ENCODE measurements around the gene BCL11B.
A peak's percentile ranks its signal among the peaks of the same experiment; 100 is the strongest.

The BCL11B gene

GRCh38 chr14:99266181-99267178, 5.5 kb downstream of the BCL11B start:
- peak; percentile 28 for DNase-seq

- DNase-seq = no peak
Measured at GRCh38 chr14:99265571-99265970, 6.4 kb downstream of the BCL11B start.

GRCh38 chr14:99264691-99265450, 7.1 kb downstream of the BCL11B start:
- DNase-seq = no peak

- no peak for DNase-seq
Measured at GRCh38 chr14:99263564-99264330, 8.2 kb downstream of the BCL11B start.

- DNase-seq = no peak
Measured at GRCh38 chr14:99262977-99263448, 9.0 kb downstream of the BCL11B start.

- no peak for DNase-seq
Measured at GRCh38 chr14:99261912-99262787, 9.8 kb downstream of the BCL11B start.

- DNase-seq = no peak
Measured at GRCh38 chr14:99260587-99261551, 11.1 kb downstream of the BCL11B start.

GRCh38 chr14:99260116-99260515, 11.9 kb downstream of the BCL11B start:
- DNase-seq = no peak

GRCh38 chr14:99258876-99259726, 12.9 kb downstream of the BCL11B start:
- no peak for DNase-seq

- no peak for DNase-seq
Measured at GRCh38 chr14:99258341-99258861, 13.6 kb downstream of the BCL11B start.

GRCh38 chr14:99257673-99258221, 14.2 kb downstream of the BCL11B start:
- DNase-seq = no peak

GRCh38 chr14:99257122-99257672, 14.8 kb downstream of the BCL11B start:
- DNase-seq = no peak

- DNase-seq = no peak
Measured at GRCh38 chr14:99256483-99256874, 15.5 kb downstream of the BCL11B start.

- DNase-seq = no peak
Measured at GRCh38 chr14:99255621-99256482, 16.1 kb downstream of the BCL11B start.

- DNase-seq = no peak
Measured at GRCh38 chr14:99254328-99255009, 17.5 kb downstream of the BCL11B start.

GRCh38 chr14:99253890-99254289, 18.1 kb downstream of the BCL11B start:
- no peak for DNase-seq

Data from NCI-H226 (cell line).